Hepatocyte (in vitro differentiated cells): ENCODE measurements around the gene SPHK2.

Source experiments
- EZH2 ChIP-seq: fragments of 200-600 bp; sonication (generic); IDR thresholded peaks from 2 replicates; pipeline ENCODE4 v1.6.1; 2016; ENCODE audit warnings: antibody characterized with exemption, mild to moderate bottlenecking, borderline replicate concordance
- EZH2phosphoT487 ChIP-seq: fragments of 200-600 bp; sonication (generic); IDR thresholded peaks from one replicate; pipeline ENCODE4 v1.6.1; 2018; ENCODE audit warnings: antibody characterized with exemption, mild to moderate bottlenecking, low read depth, moderate library complexity; ENCODE audit not compliant: unreplicated experiment, severe bottlenecking
- TF ChIP-seq, protein P1 (sequence below): fragments of 200-600 bp; sonication (generic); IDR thresholded peaks from 2 replicates; pipeline ENCODE4 v1.5.1; 2016; ENCODE audit warnings: antibody characterized with exemption, mild to moderate bottlenecking; ENCODE audit not compliant: poor library complexity

DNA sequence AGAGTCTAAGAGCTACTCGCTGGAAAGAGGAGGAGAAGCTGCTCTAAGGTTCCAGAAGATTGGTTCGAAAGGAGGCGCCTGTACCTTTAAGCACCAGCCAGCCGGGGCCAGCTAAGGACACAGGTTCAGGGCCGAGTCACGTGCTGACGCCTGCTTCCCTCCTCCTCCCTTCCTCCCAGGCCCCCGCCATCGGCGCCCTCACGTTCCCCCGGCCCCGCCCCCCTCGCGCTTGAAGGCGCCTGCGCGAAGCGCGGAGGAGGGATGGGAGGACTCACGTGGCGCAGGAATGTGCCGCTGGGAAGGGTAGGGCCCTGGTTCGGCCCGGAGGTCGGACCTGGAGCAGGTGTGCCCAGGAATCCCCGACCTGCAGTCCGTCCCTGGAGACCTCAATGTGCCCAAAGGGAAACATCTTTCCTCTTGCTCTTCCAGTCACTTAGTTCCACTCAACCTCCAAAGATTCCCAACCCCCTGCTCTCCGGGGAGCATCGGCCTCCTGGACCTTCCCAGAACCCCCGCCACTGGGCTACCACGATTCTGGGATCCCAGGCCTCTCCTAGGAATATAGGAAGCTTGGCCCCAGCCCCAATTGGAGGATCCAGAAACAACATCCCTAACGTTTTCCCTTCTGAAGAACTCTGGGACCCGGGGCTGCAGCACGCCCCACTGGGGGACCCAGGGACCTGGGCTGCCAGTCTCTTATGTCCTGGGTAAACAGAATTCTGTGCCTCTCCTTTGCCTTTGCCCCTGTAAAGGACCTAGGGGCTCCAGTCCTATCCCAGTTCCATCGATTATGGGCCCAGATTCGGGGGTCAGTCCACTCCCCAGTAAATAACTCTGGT is 15.3 kb downstream of the SPHK2 start:
- TF ChIP-seq, protein P1, sequence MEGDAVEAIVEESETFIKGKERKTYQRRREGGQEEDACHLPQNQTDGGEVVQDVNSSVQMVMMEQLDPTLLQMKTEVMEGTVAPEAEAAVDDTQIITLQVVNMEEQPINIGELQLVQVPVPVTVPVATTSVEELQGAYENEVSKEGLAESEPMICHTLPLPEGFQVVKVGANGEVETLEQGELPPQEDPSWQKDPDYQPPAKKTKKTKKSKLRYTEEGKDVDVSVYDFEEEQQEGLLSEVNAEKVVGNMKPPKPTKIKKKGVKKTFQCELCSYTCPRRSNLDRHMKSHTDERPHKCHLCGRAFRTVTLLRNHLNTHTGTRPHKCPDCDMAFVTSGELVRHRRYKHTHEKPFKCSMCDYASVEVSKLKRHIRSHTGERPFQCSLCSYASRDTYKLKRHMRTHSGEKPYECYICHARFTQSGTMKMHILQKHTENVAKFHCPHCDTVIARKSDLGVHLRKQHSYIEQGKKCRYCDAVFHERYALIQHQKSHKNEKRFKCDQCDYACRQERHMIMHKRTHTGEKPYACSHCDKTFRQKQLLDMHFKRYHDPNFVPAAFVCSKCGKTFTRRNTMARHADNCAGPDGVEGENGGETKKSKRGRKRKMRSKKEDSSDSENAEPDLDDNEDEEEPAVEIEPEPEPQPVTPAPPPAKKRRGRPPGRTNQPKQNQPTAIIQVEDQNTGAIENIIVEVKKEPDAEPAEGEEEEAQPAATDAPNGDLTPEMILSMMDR = no peak
- TF ChIP-seq EZH2 (no peak), EZH2phosphoT487 (no peak)
